Measurements from ENCODE around the gene SDC1.

DNA sequence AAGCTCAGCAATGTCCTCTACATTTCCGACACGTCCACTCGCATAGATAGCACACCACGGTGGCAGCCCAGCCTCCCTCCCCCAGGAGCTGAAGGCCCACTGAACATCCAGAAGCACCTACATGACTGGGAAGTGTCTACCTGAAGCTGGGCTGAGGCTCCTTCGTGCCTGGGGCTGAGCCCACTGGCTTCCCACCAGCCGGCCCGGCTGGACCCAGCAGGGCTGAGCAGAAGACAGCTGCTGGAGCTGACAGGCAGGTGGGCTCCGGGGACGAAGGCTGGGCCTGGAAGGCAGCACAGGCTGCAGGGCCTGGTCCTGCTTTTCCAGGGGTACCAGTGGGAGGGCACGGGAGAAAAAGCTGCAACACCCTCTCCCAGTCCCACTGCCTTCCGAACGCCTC, 13.5 kb downstream of the SDC1 start:
- TF ChIP-seq, protein P1, sequence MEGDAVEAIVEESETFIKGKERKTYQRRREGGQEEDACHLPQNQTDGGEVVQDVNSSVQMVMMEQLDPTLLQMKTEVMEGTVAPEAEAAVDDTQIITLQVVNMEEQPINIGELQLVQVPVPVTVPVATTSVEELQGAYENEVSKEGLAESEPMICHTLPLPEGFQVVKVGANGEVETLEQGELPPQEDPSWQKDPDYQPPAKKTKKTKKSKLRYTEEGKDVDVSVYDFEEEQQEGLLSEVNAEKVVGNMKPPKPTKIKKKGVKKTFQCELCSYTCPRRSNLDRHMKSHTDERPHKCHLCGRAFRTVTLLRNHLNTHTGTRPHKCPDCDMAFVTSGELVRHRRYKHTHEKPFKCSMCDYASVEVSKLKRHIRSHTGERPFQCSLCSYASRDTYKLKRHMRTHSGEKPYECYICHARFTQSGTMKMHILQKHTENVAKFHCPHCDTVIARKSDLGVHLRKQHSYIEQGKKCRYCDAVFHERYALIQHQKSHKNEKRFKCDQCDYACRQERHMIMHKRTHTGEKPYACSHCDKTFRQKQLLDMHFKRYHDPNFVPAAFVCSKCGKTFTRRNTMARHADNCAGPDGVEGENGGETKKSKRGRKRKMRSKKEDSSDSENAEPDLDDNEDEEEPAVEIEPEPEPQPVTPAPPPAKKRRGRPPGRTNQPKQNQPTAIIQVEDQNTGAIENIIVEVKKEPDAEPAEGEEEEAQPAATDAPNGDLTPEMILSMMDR (IDR thresholded peaks at IDR 0.05): no peak
- no peak for TF ChIP-seq EP300 (IDR thresholded peaks at IDR 0.05; ENCODE audit: low read depth)
